NCI-H2196 treated with DMSO at 0.1 percent for 48 hours (cell line): ENCODE results near the gene CDC14A.
"Not testable (repeated sequence)": the region's sequence is repeated elsewhere in the genome, so short reads cannot be mapped to it uniquely, and the experiment has no call there.

Source experiments
- DNase-seq: peaks from one replicate; lab custom pipeline; 2025; ENCODE audit not compliant: unreplicated experiment; lab: John Stamatoyannopoulos, UW

The CDC14A gene

DNA sequence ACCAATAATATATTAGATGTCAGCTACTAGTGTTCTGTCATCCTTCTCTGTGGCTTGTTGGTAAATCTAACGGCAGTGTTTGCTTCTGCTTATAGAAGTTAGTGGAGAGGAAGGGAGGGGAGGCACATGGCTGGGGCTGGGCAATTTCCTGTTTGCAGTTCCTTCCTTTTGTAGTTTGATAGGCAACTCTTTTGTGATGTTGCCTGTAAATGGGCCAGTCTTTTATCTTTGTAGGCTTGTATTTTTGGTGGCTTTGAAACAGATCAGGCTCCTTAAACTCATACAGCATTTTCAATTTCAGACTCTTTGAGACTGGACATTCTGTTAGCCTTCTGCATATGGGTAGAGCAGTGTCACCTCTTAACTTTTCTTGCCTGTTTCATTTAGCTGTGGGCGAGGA, 48.1 kb downstream of the CDC14A start:
- no peak for DNase-seq

DNA sequence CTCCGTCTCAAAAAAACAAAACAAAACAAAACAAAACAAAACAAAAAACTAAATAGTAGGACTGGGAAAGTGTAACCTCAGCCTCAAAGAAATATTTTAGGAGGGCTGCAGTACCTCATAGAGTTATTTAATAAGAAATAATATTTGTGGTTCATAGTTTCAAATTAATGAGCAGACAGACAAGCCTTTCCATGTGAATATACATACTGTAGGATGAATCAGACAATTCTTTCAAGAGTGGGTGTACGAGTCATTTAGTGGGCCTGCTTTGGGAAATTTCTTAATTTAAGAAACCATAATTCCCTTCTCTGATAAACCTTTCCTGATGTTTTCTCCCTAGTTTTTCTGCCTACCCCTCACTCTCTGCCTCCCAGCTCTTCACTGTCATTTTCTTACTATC, 52.5 kb downstream of the CDC14A start:
- no peak for DNase-seq

GRCh38 chr1:100405902-100406301, 53.6 kb downstream of the CDC14A start:
- DNase-seq, result not testable (repeated sequence)

- not testable (repeated sequence) for DNase-seq
These were observed 55.1 kb downstream of the CDC14A start for GRCh38 chr1:100407390-100407789.

GRCh38 chr1:100411019-100411418, 58.7 kb downstream of the CDC14A start:
- DNase-seq, result no peak

DNA sequence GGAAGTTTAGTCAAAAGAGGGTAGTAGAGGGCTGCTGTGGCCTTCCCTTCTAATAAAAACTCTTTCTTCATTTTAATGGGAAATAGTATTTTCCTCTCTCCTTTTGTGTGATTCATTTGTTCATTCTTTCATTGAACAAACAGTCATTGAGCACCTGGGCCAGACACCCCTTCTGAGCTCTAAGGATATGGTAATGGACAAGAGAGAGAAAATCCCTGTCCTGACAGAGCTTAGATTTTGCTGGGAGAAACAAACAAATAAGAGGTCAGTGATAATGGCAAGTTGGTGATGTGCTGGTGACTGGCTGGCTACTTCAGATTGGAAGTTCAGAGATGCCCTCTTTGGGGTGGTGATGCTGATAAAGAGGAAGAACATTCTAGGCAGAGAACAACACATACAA, 59.3 kb downstream of the CDC14A start:
- no peak for DNase-seq

- no peak for DNase-seq
These were observed 60.7 kb downstream of the CDC14A start for GRCh38 chr1:100413035-100413434.

DNA sequence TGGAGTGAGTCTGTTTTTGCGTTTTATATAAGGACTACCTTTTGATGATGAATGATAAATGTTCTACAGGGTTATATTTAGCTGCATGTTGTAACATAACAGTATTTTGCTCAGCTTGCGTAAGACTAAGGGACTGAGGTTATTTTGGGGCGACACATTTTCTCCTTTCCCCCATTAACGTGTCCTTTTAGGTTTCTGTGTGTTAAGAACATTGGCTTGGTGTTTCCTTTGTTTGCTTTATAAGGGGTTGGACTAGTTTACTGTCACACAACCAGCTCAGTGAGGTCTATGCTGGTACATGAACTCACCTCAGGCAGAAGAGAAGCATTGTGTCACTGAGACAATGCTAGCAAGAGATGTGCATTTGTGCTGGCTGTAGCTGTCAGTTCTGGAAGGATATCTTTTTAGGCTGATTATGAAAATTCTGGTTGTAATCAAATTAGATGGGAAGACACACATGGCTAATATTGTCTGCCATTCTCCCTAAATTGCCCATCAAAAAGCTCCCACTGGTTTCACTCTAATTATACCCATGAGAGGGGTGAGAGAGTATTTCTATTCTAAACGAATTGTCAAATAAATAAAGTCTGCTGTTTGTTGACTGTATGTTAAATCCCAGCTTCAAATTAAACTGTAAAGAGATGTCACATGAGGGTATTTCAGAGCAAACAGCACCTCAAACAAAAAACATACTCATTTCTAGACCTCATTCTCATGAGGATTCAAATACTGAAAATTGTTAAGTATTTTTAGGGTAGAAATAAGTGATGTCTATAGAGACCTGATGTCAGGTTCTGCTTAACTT, 62.6 kb downstream of the CDC14A start:
- no peak for DNase-seq

- no peak for DNase-seq
These were observed 63.1 kb downstream of the CDC14A start for GRCh38 chr1:100415498-100415778.

- no peak for DNase-seq
These were observed 66.8 kb downstream of the CDC14A start for GRCh38 chr1:100419072-100419471.

DNA sequence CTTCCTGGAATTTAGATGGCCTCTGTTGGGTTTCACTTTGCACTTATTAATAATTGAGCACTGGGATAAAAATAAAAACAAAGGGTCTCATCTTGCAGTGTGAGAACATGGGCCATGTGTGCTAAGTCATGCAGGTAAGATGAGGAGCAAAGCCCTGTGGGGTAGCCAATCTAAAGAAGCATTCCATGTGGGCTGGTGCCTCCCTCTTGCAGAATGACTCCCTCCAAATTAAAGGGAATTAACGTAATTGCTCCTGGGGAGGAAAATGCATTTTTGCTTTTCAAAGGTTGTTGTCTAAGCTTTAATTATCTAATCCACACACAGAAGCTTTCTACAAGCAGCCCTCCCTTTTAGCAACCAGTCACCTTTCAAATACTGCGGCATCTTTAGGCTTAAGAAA, 69.8 kb downstream of the CDC14A start:
- no peak for DNase-seq

DNA sequence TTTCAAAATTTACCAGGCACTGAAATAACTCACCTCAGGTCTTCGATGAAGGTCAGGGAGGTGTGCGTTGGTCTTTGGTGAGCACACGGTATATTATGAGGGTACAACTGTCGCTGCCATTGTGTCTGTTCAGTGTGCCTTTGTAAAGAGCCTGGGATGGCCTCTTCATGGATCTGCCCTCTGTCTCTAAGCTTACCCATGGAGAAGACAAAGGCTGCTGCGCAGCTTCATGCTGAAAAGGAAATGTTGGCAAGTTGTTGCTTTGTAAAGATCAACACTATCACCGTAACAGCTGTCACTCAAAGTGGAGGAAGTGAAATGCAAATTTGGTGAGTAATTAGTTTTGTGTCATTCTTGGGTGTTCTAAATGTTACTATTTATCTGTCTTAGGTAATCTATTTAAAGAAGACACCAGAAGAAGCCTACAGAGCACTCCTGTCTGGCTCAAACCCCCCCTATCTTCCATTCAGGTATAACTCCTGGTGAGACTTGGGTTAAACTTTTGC, 71.6 kb downstream of the CDC14A start:
- no peak for DNase-seq

DNA sequence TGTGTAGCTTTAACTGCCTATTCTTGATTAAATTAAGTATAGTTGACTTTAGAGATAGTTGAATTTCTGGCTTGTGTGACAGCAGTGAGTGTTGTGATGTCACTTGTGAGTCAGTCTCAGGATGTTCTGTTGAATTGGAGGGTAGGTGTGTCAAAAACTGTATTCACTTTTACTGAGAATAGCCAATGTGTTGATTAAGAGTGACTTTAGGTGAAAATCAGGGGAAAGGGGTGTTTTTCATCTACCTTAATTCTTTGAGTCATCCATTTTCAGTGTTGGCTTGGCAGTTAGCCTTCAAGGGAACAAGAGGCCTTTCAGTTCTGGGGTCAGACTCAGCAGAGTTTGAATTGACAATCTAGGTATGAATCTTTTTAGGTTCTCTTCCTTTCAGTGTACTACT, 75.9 kb downstream of the CDC14A start:
- DNase-seq, result no peak

- DNase-seq, result peak; percentile 68
These were observed 78.0 kb downstream of the CDC14A start for GRCh38 chr1:100430325-100430756.

DNA sequence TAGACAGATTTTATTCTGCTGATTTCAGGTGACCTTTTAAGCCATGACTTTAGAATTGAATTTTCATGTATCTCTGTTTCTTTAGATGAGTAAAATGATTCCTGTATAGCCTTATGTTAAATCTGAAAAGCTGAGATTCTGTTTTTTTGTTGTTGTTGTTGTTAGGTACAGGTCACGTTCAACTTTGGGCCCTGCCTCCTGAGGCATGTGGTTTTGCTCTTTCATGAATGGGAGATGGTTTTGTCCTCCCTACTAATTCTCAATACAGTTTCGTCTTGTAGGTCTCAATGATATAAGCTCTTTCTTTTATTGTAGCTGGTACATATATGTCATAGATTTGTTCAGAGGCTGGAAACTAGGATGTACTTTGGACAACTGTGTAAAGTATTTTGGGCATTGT, 79.6 kb downstream of the CDC14A start:
- DNase-seq, result no peak

GRCh38 chr1:100433563-100433962, 81.3 kb downstream of the CDC14A start:
- DNase-seq, result no peak

DNA sequence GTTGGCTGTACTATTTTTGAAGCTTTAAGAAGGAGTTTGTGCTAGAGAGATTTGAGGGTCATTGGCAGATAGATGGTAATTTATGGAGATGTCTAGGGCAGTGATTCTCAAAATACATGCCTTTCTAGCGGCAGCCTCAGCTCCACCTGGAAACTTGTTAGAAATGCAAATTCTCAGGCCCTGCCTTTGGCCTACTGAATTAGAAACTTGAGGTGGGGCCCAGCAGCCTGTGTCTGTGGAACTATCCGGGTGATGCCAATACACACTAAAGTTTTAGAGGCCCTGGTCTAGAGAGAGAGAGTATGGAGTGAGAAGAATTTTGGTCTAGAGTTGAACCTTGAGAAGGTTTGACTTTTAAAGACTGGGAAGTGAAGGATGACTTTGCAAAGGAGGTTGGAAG, 82.5 kb downstream of the CDC14A start:
- DNase-seq, result no peak

- no peak for DNase-seq
These were observed 86.1 kb downstream of the CDC14A start for GRCh38 chr1:100438375-100438774.

GRCh38 chr1:100438789-100439188, 86.5 kb downstream of the CDC14A start:
- no peak for DNase-seq

- no peak for DNase-seq
These were observed 87.9 kb downstream of the CDC14A start for GRCh38 chr1:100440075-100440809.

GRCh38 chr1:100441146-100441545, 88.8 kb downstream of the CDC14A start:
- DNase-seq, result no peak

GRCh38 chr1:100441651-100442050, 89.3 kb downstream of the CDC14A start:
- no peak for DNase-seq
